Thyroid gland (tissue), 4 donors: ENCODE measurements around the gene LRRFIP2. TPM values are rescaled to one million over a fixed set of nuclear protein-coding genes. Genes with fewer than 3 reads are reported as not detected.
A peak's percentile ranks its signal among the peaks of the same experiment; 100 is the strongest.

ENCODE experiments used
- DNase-seq, 2 donors: peaks; one replicate each; pipeline ENCODE4 v3.0.0-alpha.2; 2019
- H3K27ac ChIP-seq, 3 donors: fragments of 200-600 bp; sonication (generic); 1 replicate in 2 of 3; 2 replicates in 1 of 3; pipeline ENCODE4 v1.5.1; 2016 to 2019; ENCODE audit warnings: mild to moderate bottlenecking in 1 of 3, moderate library complexity in 1 of 3
- H3K27me3 ChIP-seq: fragments of 200-600 bp; sonication (generic); one replicate; pipeline ENCODE4 v1.5.1; 2019
- H3K36me3 ChIP-seq, 2 donors: fragments of 200-600 bp; sonication (generic); one replicate each; pipeline ENCODE4 v1.5.1; 2016 to 2019
- H3K4me1 ChIP-seq, 2 donors: fragments of 200-600 bp; sonication (generic); one replicate each; pipeline ENCODE4 v1.5.1; 2017 to 2019
- H3K4me3 ChIP-seq, 3 donors: fragments of 200-600 bp; sonication (generic); replicated peaks in 1 of 3; 1 replicate in 2 of 3; 2 replicates in 1 of 3; pipeline ENCODE4 v1.5.1; 2016; ENCODE audit warnings: mild to moderate bottlenecking in 1 of 3
- H3K9me3 ChIP-seq: fragments of 200-600 bp; sonication (generic); one replicate; pipeline ENCODE4 v1.5.1; 2017
- POLR2A ChIP-seq, 2 donors: fragments of 450-650 bp; IDR thresholded peaks; one replicate each; pipeline ENCODE4 v1.6.1; 2017; ENCODE audit warnings: antibody characterized with exemption in 2 of 2, mild to moderate bottlenecking in 2 of 2, moderate library complexity in 1 of 2
- WGBS, 2 donors: methylation state at CpG; one replicate each; pipeline ENCODE4 v1.1.5; 2017; 5-methylcytosine and 5-hydroxymethylcytosine counted together
- intact Hi-C: fragments of 100-400 bp; cut with DNase I; formaldehyde crosslinking; loops from one replicate; pipeline ENCODE4 v1.15.1; 2023
- total RNA-seq, 4 donors: library from RNA; depleted of rRNA; stranded (reverse); fragments of >200 nt; gene quantifications; one replicate each; pipeline ENCODE4 v1.2.3, GENCODE V29; 2016
- TF ChIP-seq, protein P1 (sequence below), 6 experiments: fragments of 200-600 bp in 3 of 6; fragments of 450-650 bp in 3 of 6; sonication (generic) in 3 of 6; IDR thresholded peaks; one replicate each; pipeline ENCODE4 v1.5.1; 2016 to 2019; ENCODE audit warnings: antibody characterized with exemption in 6 of 6, mild to moderate bottlenecking in 2 of 6, inconsistent platforms in 1 of 6, moderate library complexity in 1 of 6

LRRFIP2 gene
- total RNA-seq, 4 donors from 2014 or later = 86.4 to 147 (median 93.8) TPM

DNA sequence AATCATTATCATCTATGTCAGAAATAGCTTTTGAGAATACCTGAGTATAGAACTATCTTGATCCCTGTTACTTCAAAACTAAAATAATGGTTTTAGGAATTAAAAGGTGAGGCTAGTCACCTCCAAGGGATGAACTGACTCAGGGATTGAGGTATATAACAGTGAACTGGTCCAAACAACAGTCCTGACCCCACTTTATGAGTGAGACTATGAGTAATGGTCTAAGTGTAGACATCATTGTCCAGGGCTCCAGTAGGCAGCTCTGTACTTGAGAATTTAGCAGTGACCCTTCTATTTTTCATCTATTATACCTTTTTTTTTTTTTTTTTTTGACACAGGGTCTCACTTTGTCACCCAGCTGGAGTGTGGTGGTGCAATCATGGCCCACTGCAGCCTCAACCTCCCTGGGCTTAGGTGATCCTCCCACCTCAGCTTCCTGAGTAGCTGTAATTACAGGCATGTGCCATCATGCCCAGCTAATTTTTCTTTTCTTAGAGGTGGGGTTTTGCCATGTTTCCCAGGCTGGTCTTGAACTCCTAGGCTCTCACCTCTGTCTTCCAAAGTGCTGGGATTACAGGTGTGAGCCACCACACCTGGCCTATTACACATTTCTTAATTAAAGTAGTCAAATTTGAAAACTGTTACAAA, 144.7 kb downstream of the LRRFIP2 start:
- H3K4me3 ChIP-seq = no peak overlapping the region
- H3K27ac ChIP-seq = peak overlapping the region; percentile 52 to 94 (median 81)
- DNase-seq = no peak
- no peaks in the 10 kb centered on the region for H3K27me3 ChIP-seq
- intact Hi-C loops = loop anchor here (10.0 kb wide), 1 partner anchor 185 kb away; no protein-coding TSS in a partner anchor
- H3K36me3 ChIP-seq = peaks cover 0 to 7% of the 10 kb centered on the region in 2 donors
- H3K9me3 ChIP-seq = no peaks in the 10 kb centered on the region
- TF ChIP-seq, protein P1, sequence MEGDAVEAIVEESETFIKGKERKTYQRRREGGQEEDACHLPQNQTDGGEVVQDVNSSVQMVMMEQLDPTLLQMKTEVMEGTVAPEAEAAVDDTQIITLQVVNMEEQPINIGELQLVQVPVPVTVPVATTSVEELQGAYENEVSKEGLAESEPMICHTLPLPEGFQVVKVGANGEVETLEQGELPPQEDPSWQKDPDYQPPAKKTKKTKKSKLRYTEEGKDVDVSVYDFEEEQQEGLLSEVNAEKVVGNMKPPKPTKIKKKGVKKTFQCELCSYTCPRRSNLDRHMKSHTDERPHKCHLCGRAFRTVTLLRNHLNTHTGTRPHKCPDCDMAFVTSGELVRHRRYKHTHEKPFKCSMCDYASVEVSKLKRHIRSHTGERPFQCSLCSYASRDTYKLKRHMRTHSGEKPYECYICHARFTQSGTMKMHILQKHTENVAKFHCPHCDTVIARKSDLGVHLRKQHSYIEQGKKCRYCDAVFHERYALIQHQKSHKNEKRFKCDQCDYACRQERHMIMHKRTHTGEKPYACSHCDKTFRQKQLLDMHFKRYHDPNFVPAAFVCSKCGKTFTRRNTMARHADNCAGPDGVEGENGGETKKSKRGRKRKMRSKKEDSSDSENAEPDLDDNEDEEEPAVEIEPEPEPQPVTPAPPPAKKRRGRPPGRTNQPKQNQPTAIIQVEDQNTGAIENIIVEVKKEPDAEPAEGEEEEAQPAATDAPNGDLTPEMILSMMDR (IDR thresholded peaks at IDR 0.05) = no peak
- TF ChIP-seq POLR2A (IDR thresholded peaks at IDR 0.05) = no peak
- peaks cover 60 to 67% of the 10 kb centered on the region in 2 donors for H3K4me1 ChIP-seq

DNA sequence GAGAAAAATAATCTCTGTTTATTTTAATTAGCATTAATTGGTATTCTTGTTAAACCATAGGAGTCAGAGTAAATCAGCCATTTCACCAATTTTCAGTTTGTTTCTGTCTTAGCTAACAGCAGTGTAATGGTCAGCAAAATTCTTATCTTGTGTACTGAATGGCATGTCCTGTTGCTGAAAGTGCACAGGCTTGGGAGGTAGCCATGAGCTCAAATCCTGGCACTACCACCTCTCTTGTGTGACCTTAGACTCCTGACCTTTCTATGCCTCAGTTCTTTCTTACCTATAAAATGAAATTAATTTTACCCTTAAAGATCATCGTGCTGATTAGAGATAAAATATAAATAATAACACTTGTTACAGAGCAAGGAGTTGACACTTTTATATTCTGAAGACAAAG, 145.3 kb downstream of the LRRFIP2 start:
- 97 to 98% methylated on average over 1 of the region's 1 CpG for WGBS, 2 donors
- Histone ChIP-seq H3K27ac (peak overlapping the region; percentile 52 to 94 (median 81)), H3K27me3 (no peaks in the 10 kb centered on the region), H3K36me3 (peaks cover 0 to 7% of the 10 kb centered on the region in 2 donors), H3K9me3 (no peaks in the 10 kb centered on the region), H3K4me1 (peaks cover 60 to 67% of the 10 kb centered on the region in 2 donors), H3K4me3 (no peak overlapping the region)
- TF ChIP-seq POLR2A (IDR thresholded peaks at IDR 0.05) = no peak
- TF ChIP-seq, protein P1 (IDR thresholded peaks at IDR 0.05) = no peak
- intact Hi-C loops = loop anchor here (10.0 kb wide), 1 partner anchor 186 kb away; no protein-coding TSS in a partner anchor
- no peak for DNase-seq

DNA sequence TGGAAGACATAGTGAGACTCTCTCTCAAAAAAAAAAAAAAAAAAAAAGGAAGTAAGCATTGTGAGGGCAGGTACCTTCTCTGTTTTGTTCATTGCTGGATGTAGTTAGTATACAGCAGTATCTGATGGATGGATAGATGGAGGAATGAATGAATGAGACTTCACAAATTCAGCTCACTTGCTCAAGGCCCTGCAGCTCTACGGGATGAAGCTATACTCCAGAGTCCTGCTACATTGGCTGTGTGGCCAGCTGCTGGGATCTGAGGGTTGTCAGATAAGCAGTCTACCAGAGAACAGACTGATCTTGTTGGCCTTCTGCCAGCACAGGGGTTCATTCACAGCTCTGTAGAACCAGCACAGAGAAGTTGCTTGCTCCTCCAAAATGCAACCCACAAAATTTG, 146.1 kb downstream of the LRRFIP2 start:
- 28 to 85% methylated on average over 1 of the region's 1 CpG for WGBS, 2 donors
- H3K27me3 ChIP-seq = no peaks in the 10 kb centered on the region
- DNase-seq = peak; percentile 74 to 75
- TF ChIP-seq, protein P1 (IDR thresholded peaks at IDR 0.05) = no peak
- no peak for TF ChIP-seq POLR2A (IDR thresholded peaks at IDR 0.05)
- peaks cover 60 to 67% of the 10 kb centered on the region in 2 donors for H3K4me1 ChIP-seq
- H3K36me3 ChIP-seq = peaks cover 0 to 7% of the 10 kb centered on the region in 2 donors
- H3K9me3 ChIP-seq = no peaks in the 10 kb centered on the region
- H3K27ac ChIP-seq = peak overlapping the region; percentile 34 to 94 (median 81)
- H3K4me3 ChIP-seq = no peak overlapping the region
- intact Hi-C loops = loop anchor here (10.0 kb wide), 1 partner anchor 186 kb away; no protein-coding TSS in a partner anchor

DNA sequence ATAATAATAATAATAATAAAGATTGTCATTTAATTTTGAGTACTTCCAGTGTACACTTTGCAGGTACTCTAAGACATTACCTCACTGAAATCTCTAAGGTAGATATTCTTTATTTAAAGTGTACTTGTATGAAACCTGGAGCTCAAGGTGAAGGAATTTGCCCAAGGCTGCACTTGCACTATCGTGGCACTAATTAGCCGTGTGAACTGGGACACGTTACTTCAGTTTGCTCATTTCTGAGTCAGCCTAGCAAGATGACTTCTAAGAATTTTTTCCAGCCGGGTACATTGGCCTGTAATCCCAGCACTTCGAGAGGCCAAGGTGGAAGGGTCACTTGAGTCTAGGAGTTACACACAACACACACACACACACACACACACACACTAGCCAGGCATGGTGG, 147.5 kb downstream of the LRRFIP2 start:
- H3K4me1 ChIP-seq = peaks cover 56 to 67% of the 10 kb centered on the region in 2 donors
- no peaks in the 10 kb centered on the region for H3K9me3 ChIP-seq
- H3K4me3 ChIP-seq = no peak overlapping the region
- H3K27ac ChIP-seq = peak overlapping the region; percentile 77 to 94 (median 85)
- H3K36me3 ChIP-seq = peaks cover 0 to 8% of the 10 kb centered on the region in 2 donors
- TF ChIP-seq, protein P1 (IDR thresholded peaks at IDR 0.05) = no peak
- TF ChIP-seq POLR2A (IDR thresholded peaks at IDR 0.05) = no peak
- no peaks in the 10 kb centered on the region for H3K27me3 ChIP-seq
- 63 to 74% methylated on average over 5 of the region's 5 CpGs for WGBS, 2 donors
- peak; percentile 22 to 46 for DNase-seq
- intact Hi-C loops = loop anchor here (10.0 kb wide), 1 partner anchor 188 kb away; no protein-coding TSS in a partner anchor
